ENCODE data around the gene PROCA1.

PROCA1 gene, protein sequence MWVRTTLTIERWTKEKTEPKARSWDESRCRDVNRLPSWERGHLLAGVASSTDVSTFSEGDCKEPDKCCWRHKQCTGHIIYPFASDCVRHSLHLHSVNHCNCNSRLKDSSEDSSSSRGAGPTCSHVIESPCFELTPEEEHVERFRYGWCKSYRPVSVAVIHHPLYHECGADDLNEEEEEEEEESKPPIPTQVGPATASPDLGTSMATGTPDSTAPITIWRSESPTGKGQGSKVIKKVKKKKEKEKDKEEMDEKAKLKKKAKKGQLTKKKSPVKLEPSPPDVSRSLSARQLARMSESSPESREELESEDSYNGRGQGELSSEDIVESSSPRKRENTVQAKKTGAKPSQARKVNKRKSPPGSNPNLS

DNA sequence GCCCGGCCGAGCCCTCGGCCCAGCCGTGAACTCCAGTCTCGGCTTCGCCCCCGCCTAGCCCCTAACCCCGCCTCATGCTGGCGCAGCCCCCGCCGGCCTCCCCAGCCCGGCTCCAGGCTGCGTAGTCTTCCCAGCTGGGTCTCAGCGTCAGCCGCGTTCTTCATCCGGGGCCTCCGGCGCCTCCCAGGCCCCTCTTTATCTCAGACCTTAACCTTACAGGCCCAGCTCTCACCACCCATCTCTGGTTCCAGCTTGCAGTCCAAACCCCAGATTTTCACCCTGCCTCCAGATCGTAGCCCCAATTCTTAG is at the start of gene PROCA1:
PROCA1 (minus strand) TSS at position 166 of the 309 bp plus-strand sequence. CDS start 228 bp downstream, outside the sequence.
- DNase-seq (ENCODE audit: extremely low read depth in 1 of 2, low read depth in 1 of 2), result peak in 1 of 2 donors; percentile 13

DNA sequence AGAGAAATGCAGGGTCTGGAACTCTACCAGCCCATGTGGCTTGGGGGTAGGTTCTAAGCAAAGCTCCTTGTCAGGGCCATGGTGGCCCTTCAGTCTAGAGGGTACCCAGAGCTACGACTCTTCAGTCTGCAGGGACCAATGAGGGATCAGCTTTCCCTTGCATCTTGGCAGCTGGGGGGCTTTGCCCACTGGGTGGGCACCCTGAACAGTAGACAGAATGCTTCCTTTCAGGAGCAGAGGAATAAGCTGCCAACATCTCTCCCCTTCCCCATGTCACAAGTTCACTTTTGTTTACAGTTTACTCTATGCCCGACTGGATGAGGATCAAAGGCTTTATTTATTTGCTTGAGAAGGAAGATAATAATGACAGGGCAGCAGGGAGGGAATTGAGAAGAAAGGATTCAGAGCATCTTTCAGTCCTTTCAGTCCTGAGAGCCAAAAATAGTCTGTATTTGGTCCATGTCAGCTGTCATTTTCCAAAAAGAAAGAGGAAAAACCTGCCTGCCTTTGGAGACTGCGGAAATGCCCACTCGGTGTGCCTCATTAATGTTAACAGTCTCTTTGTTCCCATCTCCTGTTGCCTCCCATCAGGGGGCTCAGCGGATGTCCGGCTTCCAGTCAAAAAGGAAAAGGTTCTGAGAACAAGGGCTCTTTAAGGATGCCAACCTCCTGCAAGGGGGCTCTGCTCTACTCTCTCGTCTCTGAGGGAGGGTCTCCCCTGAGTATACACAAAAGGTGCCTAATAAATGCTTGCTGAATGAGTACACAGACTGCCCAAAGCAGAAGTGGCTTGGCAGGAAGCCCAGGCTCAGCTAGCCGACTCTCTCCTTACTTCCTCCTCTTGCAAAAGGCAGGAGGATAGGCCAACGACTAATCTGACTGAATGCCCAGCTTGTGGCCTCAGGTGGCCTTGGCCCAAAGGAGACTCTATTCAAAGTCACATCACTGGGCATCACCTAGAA is 49.2 kb upstream of the PROCA1 start:
- DNase-seq (ENCODE audit: extremely low read depth in 1 of 2, low read depth in 1 of 2), result no peak

DNA sequence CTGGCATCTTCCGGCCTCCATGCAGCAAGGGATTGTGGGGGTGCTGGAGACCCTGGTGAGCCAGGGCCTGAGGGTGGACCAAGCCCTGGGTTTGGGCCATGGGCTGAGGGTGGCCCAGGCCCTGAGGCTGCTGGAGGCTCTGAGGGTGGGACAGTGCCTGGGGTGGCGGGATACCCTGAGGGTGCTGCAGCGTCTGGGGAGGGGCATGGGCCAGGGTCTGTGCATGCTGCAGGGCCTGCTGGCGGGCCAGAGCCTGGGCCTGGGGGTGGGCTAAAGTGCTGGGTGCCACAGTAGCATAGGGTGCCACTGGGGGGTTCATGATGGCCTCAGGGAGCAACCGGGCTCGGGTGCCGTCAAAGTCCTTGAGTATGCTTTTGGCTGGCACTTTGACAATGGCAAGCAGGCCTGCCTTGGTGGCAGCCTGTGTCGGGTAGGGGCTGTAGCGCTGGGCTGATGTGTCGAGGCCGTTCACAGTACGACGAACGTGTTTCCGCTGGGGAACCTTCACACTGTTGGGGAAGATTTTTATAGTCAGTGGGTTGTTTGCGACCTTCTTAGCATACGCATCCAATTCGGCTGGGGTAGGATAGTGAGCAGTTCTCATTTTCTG is 47.7 kb upstream of the PROCA1 start:
- DNase-seq (ENCODE audit: extremely low read depth in 1 of 2, low read depth in 1 of 2), result no peak

DNA sequence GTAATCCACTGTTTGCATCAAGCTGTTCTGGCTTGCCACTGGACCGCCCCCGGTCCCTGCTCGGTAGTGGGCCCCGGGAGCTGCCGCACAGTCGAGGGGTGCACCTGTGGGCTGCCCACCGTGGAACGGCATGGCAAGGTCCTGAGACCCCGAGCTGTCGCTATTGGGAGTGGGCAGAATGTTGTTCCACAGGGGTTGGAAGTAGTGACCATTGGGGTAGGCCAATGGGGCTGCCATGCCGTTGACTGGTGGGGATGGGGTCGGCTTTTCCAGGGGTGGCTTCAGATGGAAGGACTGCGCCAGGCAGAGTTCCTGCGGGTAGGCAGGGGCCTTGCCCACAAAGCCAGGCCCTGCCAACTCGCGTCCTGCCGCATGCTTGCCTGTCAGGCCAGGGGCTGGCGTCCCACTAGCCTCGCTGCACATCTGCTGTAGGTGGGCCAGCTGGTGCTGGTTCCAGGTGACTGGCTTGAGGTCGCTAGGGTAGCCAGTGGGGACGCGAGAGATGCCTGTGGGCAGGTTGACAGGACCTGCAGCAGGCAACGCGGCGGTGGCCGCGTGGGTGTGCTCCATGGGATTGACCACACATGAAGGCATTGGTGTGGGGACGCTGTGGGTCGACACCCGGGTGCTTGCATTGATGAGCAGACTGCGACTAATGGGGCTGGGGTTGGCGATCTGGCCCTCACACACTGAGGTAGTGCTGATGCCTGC is 46.9 kb upstream of the PROCA1 start:
- no peak for DNase-seq (ENCODE audit: extremely low read depth in 1 of 2, low read depth in 1 of 2)

DNA sequence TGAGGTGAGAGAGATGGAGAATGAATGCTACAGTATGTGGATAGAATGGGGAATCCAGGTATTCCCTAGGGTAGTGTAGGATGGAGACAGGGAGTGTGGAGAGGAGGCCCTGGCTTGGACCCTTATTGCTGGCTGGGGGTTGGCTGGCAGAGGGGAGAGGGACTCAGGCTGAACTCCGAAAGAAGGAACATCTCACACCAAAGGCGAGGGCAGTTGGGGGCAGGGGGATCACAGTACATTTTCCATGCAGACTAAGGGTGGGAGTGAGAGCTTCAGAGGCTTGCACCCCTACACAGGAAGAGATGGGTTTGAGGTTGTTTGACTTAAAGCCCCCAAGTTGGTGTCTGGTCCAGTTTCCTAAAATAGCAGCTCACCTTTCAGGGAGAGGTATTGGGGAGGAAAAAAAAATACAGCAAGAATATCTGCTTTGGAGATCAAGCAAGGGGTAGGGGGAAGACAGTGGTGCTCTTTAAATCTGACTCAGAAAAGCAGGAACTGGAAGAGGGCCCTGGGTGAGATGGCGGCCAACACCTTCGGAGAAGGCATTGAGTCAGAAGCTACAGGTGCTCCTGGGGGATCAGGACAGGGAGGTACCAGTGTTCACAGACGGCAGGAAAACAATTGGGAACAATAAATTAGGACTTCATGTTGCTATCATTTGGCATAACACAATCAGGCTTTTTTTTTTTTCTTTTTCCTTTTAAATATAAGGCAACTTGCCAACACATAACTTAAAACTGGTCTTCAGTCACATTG is 44.5 kb upstream of the PROCA1 start:
- no peak for DNase-seq (ENCODE audit: extremely low read depth in 1 of 2, low read depth in 1 of 2)

DNA sequence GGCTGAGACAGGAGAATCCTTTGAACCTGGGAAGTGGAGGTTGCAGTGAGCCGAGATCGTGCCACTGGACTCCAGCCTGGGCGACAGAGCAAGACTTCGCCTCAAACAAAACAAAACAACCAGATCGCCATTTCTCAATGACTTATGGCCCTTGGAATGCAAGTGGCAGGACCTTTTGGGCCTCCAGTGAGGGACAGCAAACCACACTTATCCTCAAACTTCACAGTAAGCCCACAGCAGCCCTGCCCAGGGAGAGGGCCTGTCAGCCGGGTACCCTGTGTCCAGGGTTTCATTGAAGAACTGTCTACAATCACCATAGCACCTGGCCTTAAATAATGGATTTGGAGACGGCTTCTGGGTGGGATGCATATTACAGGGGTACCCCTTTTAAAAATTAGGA is 43.8 kb upstream of the PROCA1 start:
- DNase-seq (ENCODE audit: extremely low read depth in 1 of 2, low read depth in 1 of 2), result no peak

DNA sequence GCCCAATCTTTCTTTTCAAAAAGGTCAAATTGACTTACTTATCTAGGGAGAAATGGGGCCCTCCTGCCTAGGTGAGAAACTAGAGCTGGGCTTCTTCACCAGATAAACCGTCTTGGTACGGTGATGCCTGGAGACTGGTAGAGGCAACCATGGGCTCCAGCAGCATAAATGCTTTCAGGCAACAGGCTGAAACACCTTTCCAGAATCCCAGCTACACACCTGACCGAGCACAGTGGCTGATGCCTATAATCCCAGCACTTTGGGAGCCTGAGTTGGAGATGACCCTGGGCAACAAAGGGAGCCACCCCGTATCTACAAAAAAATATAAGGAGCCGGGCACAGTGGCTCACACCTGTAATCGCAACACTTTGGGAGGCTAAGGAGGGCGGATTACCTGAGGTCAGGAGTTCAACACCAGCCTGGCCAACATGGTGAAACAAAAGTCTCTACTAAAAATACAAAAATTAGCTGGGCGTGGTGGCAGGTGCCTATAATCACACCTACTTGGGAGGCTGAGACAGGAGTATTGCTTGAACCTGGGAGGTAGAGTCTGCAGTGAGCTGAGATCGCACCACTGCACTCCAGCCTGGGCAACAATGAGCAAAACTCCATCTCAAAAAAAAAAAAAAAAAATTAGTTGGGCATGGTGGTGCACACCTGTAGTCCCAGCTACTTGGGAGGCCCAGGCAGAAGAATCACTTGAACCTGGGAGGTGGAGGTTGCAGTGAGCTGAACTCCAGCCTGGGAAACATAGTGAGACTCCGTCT is 40.1 kb upstream of the PROCA1 start:
- no peak for DNase-seq (ENCODE audit: extremely low read depth in 1 of 2, low read depth in 1 of 2)

DNA sequence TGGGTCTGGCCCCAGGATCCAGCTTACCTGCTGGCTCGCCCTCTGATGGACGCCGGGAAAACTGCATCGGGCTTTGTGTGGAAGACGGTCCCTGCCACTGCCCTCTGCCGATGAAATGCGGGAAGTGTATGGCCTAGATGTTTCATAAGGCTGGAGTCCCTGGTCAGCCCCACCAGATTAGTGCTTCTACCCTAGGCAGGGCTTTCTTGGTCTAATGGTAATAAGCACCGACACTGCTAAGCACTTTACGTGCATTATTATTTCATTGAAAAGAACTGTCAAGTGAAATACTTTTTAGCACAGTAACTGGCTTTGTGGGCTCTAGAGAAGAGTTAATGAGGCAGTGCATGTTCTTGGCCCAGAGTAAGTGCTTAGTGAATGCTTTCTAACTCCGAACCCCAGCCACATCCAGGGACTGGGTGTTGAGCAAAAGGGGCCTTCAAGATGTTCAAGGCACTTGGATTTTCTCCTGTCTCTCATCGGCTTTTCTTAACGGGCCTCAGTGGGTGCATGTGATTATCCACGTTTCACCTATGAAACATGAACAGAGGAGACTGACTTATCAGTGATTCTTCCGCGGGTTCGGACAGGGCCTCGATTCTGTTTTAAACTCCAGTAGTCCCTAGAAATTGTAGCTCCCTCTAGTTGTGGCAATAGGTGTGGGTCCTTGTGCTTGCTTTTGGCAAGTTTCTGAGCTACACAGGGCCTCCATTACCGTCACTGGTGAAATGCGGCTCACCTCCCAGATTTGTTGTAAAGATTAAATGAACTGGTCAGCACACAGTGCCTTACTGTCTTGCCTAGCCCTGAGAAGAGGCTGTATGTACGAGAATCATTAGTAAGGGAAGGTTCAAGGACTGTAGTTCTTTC is 38.7 kb upstream of the PROCA1 start:
- peak; percentile 74 to 82 for DNase-seq (ENCODE audit: extremely low read depth in 1 of 2, low read depth in 1 of 2)

DNA sequence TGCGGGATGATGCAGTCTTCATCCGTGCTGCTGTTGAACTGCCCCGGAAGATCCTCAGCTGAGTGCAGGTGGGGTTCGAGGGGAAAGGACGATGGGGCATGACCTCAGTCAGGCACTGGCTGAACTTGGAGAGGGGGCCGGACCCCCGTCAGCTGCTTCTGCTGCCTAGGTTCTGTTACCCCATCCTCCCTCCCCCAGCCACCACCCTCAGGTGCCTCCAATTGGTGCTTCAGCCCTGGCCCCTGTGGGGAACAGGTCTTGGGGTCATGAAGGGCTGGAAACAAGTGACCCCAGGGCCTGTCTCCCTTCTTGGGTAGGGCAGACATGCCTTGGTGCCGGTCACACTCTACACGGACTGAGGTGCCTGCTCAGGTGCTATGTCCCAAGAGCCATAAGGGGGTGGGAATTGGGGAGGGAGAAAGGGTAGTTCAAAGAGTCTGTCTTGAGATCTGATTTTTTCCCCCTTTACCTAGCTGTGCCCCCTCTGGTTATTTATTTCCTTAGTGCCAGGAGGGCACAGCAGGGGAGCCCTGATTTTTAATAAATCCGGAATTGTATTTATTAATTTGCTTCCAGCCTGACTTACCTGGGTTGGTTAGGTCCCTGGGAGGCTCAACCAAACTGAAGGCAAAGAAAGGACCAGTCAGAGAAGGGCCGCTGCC is 38.0 kb upstream of the PROCA1 start:
- no peak for DNase-seq (ENCODE audit: extremely low read depth in 1 of 2, low read depth in 1 of 2)

DNA sequence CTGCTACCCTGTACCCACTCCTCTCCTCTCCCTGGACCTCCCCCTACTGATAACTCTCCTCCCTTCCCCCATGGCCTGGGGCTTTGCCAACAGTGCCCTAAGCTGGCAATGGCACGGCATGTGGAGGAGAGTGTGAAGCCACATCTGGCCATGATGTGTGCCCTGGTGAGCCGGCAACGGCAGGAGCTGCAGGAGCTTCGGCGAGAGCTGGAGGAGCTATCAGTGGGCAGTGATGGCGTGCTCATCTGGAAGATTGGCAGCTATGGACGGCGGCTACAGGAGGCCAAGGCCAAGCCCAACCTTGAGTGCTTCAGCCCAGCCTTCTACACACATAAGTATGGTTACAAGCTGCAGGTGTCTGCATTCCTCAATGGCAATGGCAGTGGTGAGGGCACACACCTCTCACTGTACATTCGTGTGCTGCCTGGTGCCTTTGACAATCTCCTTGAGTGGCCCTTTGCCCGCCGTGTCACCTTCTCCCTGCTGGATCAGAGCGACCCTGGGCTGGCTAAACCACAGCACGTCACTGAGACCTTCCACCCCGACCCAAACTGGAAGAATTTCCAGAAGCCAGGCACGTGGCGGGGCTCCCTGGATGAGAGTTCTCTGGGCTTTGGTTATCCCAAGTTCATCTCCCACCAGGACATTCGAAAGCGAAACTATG is 37.3 kb upstream of the PROCA1 start:
- DNase-seq (ENCODE audit: extremely low read depth in 1 of 2, low read depth in 1 of 2), result no peak

DNA sequence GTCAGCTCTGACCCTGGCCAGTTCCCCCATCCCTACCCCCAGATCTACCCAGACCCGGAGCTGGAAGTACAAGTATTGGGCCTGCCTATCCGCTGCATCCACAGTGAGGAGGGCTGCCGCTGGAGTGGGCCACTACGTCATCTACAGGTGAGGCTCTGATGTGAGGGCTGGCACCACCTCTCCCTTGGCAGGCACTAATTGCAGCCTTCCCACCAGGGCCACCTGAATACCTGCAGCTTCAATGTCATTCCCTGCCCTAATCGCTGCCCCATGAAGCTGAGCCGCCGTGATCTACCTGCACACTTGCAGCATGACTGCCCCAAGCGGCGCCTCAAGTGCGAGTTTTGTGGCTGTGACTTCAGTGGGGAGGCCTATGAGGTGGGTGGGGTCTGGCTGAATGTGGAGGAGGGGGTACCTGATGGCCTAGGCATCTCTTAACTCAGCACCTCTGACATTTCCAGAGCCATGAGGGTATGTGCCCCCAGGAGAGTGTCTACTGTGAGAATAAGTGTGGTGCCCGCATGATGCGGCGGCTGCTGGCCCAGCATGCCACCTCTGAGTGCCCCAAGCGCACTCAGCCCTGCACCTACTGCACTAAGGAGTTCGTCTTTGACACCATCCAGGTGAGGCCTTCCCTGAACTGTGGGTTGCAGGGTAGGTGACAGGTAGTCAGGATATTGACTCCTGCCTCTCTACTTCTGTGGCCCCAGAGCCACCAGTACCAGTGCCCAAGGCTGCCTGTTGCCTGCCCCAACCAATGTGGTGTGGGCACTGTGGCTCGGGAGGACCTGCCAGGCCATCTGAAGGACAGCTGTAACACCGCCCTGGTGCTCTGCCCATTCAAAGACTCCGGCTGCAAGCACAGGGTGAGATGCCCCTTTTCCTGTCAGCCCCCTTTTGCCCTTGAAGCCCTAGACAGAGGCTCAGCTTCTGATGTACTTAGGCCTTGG is 36.4 kb upstream of the PROCA1 start:
- no peak for DNase-seq (ENCODE audit: extremely low read depth in 1 of 2, low read depth in 1 of 2)

DNA sequence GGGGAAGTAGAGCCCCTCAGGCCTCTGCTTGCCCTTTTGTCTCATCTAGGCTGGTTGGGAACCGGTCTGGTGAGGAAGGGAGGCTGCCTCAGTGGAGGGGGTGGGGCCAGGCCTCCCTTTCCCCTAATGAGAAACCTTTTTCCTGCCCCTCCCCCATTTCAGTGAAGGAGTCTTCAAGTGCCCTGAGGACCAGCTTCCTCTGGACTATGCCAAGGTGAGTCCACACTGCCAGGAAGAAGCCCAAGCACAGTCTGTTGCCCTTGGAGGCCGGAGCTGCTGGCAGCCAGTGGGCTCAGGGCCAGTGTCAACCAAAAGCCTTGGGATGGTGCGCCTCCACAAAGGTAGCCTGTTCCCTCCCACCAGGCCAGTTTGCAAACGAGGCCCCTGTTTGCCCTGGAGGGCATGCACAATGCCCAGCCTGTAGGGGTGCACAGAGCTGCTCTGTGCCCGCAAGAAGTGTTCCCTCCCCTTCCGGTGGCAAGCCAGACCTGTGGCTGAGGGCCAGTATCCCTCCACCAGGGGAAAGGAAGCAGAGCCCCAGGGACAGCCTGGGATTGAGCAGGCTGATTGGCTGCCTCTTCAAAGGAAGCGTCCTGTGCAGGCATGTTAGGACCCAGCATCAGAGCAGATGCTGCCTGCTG is 35.5 kb upstream of the PROCA1 start:
- no peak for DNase-seq (ENCODE audit: extremely low read depth in 1 of 2, low read depth in 1 of 2)

DNA sequence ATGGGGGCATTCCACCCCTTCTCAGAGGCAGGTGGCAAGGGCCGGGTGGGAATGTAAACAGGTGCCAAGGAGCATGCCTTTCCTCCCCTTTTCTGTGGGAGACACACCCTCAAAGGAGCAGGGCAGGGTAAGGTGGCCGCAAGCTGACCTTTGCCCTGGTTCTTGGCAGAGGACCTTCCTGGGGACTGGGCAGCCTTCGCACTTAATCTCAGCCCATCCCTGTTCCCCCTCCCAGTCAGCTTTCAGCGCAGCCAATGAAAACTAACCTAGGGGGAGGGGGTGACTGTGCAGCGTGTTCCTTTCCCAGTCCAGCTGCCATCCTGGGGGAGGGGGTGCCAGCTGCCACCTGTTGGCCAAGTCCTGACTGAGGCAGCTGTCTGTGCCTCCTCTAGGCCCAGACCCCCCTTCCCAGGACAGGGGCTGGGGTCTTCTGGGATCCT is 34.9 kb upstream of the PROCA1 start:
- DNase-seq (ENCODE audit: extremely low read depth in 1 of 2, low read depth in 1 of 2), result no peak

DNA sequence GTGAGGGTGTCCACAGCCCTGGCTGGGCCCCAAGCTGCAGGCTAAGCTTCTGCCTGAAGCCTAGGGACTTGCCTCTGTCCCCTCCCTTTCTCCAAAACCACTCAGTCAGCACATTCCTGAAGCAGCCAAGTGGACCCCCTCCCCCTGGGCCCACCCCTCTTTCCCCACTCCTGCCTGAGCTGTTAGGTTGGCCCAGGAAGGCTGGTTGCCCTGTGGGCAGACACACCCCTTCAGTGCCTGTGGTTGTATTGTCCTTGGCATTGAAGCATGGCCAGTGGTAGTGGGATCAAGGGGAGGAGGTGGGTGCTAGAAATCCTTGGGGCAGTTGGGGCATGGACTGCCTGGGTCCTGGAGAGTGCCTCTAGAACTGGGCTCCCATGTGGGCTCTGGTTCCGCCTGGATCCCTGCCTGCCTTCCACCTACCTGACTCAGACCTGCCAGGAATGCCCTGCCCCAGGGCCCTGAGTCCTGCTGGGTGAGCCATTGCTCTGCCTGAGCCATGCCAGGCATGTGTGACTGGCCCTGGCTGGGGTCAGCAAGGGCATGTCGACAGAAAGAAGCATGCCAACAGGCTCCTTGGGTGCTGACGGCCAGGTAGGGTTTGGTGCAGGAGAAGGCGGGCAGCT is 34.2 kb upstream of the PROCA1 start:
- DNase-seq (ENCODE audit: extremely low read depth in 1 of 2, low read depth in 1 of 2), result no peak

DNA sequence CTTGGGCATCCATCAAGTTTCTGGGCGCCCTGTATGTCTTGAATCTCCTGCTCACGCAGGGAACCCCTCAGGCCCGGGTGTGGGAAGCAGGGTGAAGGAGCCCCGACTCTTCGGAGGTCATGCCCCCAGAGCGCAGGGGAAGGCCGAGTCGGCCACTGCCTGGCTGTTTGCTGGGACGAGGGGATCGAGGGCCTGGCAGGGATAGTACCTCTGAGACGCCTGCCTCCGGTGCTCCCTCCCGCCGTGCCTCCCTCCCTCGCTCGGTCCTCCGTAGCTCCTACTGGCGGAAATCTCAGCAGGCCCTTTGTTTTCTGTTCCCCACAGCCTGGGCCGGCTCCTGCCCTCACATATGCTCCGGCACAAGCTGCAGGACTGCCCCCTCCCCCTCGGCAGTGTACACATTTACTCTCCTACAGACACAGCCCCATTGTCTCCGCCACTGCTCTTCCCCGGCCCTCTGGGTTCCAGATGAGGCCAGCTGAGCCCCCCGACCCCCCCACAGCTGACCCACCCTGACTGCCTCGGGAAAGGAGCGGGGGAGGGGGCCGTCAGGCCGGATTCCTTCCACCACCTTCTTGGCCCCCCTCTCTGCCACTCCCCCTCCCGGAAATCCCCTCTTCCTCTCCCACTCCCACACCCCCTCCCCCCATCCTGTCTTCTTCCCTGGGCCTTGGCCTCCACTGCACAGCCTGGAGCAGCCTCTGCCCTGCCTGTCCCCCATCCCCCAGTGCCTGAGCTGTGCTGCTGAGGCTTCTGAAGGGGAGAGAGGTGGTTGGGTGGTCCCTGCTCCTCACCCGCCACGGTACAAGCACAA is 33.5 kb upstream of the PROCA1 start:
- DNase-seq (ENCODE audit: extremely low read depth in 1 of 2, low read depth in 1 of 2), result no peak
